ENCODE measurements around the gene CD46.

DNA sequence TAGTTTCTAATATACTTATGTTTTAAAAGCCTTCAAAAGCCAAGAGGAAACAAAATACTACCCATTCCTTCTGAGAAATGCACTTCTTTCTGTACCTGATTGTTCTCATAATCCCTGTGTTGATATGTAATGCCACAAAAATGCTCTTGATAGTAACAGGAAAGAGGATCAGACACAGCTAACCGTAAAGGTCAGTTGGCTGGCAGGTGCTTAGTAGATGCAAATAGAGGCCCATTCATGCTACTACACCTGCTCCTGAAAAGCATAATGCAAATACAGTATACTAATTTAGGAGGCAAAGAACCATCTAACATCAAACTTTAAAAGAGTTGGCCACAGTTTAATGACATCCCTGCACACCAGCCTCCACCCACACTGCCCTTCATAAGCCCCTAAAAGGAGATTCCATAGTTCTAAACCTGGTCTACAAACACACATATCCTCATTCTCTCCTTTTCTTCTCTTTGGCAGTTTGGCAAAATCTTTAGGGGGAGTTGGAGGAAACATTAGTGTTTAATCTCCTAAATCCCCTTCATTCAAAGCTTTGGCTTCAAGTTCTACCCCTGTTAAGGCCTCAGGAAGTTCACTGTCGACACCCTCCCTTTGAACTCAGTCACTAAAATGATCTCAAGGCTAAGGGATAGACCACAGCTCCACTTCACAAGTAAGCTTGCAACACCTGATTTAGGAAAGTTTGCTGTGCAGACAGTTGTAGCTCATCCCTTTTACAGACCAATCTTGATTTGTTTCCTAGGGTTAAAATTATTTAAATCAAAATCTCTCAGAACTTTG, 2.9 kb upstream of the CD46 start:
- TF ChIP-seq EZH2 (IDR thresholded peaks at IDR 0.05; ENCODE audit: borderline replicate concordance, low read depth, low read length, poor library complexity, severe bottlenecking), result no peak
- TF ChIP-seq, protein P1, sequence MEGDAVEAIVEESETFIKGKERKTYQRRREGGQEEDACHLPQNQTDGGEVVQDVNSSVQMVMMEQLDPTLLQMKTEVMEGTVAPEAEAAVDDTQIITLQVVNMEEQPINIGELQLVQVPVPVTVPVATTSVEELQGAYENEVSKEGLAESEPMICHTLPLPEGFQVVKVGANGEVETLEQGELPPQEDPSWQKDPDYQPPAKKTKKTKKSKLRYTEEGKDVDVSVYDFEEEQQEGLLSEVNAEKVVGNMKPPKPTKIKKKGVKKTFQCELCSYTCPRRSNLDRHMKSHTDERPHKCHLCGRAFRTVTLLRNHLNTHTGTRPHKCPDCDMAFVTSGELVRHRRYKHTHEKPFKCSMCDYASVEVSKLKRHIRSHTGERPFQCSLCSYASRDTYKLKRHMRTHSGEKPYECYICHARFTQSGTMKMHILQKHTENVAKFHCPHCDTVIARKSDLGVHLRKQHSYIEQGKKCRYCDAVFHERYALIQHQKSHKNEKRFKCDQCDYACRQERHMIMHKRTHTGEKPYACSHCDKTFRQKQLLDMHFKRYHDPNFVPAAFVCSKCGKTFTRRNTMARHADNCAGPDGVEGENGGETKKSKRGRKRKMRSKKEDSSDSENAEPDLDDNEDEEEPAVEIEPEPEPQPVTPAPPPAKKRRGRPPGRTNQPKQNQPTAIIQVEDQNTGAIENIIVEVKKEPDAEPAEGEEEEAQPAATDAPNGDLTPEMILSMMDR (conservative IDR thresholded peaks at IDR 0.05; ENCODE audit: low read depth, low read length), result no peak
